ENCODE results near the gene USP11.
A peak's percentile ranks its signal among the peaks of the same experiment; 100 is the strongest.

The USP11 gene

DNA sequence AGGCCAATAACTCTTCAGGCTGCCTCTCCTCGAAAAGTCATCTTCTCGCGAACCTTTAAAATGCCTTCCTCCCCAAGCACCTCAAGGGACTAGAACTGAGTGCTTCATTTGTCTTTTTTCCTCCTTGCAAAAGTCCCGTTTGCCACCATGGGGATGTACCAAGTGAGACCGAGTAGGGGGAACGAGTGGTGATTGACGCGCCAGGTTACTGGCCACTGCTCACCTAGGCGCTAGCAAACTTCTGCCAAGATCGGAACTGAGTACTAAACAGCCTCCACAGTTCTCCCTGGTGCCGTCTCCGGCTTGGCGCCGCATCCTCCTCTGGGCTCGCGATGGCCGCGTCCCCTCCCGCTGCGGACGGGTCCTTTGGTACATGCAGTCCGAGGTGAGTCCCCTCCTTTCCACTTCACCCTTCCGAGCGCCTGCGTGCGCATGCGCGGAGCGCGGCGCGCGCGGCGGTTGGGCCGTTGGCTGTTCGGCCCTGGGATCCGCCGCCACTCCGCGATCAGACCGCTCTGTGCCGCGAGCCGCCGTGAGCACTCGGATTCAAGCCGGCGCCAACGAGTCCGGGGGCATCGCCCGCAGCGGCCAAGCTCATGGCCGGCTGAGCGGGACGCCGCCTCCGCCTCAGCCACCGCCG, 14.4 kb upstream of the USP11 start, which contains the start of gene CDK16:
TSS of gene CDK16 (plus strand) at position 402 of the 640 bp plus-strand sequence. CDS start 4,877 bp downstream, outside the sequence.
- H3K27ac ChIP-seq, result peak within 1 kb of the TSS; percentile 97
- H3K36me3 ChIP-seq (ENCODE audit: insufficient read depth, low read length), result peaks cover 50% of the 10 kb centered on the region
- TF ChIP-seq POLR2AphosphoS5 (IDR thresholded peaks at IDR 0.05; ENCODE audit: borderline replicate concordance, low read depth, low read length), result peak; percentile 71
- TF ChIP-seq FOXP2 (optimal IDR thresholded peaks at IDR 0.05; ENCODE audit: control extremely low read depth, extremely low read length, insufficient read depth), result no peak
- no peak for TF ChIP-seq EZH2 (IDR thresholded peaks at IDR 0.05)

DNA sequence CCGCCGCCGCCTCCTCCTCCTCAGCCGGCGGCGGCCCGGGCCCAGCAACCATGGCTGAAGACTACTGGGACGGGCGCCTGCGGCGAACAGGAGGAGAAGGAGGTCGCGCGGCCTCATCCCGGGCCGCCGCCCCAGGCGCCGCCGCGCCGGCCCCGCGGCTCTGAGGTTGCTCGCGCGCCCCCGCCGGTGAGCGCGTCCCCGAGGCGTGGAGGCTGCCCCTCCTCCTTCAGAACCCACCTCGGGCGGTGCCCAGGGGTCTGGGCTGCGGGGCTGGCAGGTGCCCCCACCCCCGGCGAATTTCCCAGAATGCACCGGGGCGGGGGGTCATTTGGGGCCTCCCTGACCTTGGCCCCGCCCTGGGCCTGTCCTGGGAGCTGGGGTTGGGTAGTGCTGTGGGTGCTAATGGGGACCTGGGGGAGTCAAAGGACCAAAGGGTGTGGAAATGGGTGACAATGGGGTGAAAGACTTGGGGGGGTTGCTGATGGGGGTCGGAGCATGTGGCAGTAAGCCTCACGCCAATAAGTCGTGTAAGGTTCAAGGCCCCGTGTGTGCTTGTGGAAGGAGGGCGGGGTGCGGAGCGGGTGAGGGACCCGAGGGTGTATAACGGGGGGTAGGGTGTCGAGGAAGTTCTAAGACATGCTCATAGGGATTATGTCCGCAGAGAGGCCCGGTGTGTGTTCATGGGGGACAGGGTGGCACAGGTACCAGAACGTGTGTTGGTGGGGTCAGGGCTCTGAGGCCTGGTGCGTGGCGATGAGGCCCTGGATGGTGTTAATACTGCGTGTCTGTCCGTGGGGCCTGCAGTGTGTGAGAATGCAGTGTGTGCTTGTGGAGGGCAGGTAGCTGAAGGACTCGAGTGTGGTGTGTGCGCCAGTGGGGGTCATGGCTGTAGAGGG, 13.6 kb upstream of the USP11 start:
- Histone ChIP-seq H3K9ac (ENCODE audit: insufficient read length) (peak overlapping the region; percentile 98), H3K27ac (peak overlapping the region; percentile 97), H3K4me3 (peak overlapping the region; percentile 91), H3K9me3 (ENCODE audit: low read depth, low read length) (no peaks in the 10 kb centered on the region), H3K36me3 (ENCODE audit: insufficient read depth, low read length) (peaks cover 51% of the 10 kb centered on the region)
- no peak for DNase-seq (ENCODE audit: low read depth, low spot score)
- no peak for TF ChIP-seq FOXP2 (optimal IDR thresholded peaks at IDR 0.05; ENCODE audit: control extremely low read depth, extremely low read length, insufficient read depth)
- TF ChIP-seq POLR2AphosphoS5 (IDR thresholded peaks at IDR 0.05; ENCODE audit: borderline replicate concordance, low read depth, low read length), result no peak
- no peak for TF ChIP-seq EZH2 (IDR thresholded peaks at IDR 0.05)

More for the DNA sequence above, 14.4 kb upstream of the USP11 start, which contains the start of gene CDK16:
- Histone ChIP-seq H3K9ac (ENCODE audit: insufficient read length) (peak within 1 kb of the TSS; percentile 98), H3K9me3 (ENCODE audit: low read depth, low read length) (no peaks in the 10 kb centered on the region), H3K4me3 (peak within 1 kb of the TSS; percentile 91)
- peak; percentile 24 for DNase-seq (ENCODE audit: low read depth, low spot score)

DNA sequence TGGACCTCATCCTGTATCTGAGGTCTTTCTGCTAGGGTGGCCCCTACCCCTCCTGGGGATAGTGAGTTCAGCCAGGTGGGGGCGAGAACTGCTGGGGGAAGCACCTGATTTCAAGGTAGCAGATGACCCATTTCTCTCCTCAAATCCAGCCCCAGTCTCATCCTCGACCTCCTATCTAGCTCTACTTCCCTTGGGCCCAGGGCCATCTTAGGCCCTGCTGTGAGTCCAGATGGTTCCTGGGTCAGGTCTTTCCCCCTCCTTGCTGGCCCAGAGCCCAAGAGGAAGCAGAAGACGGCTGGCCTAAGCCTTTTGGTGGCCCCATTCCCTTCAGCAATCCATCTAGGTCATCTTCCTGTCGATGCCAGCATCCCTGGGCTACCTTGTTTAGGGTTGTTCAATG, 11.1 kb upstream of the USP11 start:
- no peak for DNase-seq (ENCODE audit: low read depth, low spot score)
- Histone ChIP-seq H3K9ac (ENCODE audit: insufficient read length) (no peak overlapping the region), H3K4me3 (no peak overlapping the region), H3K27ac (no peak overlapping the region), H3K9me3 (ENCODE audit: low read depth, low read length) (no peaks in the 10 kb centered on the region), H3K36me3 (ENCODE audit: insufficient read depth, low read length) (peaks cover 51% of the 10 kb centered on the region; the same call in 1 of the 2 replicates)
- TF ChIP-seq FOXP2 (optimal IDR thresholded peaks at IDR 0.05; ENCODE audit: control extremely low read depth, extremely low read length, insufficient read depth) (no peak), POLR2AphosphoS5 (IDR thresholded peaks at IDR 0.05; ENCODE audit: borderline replicate concordance, low read depth, low read length) (no peak), EZH2 (IDR thresholded peaks at IDR 0.05) (no peak)

DNA sequence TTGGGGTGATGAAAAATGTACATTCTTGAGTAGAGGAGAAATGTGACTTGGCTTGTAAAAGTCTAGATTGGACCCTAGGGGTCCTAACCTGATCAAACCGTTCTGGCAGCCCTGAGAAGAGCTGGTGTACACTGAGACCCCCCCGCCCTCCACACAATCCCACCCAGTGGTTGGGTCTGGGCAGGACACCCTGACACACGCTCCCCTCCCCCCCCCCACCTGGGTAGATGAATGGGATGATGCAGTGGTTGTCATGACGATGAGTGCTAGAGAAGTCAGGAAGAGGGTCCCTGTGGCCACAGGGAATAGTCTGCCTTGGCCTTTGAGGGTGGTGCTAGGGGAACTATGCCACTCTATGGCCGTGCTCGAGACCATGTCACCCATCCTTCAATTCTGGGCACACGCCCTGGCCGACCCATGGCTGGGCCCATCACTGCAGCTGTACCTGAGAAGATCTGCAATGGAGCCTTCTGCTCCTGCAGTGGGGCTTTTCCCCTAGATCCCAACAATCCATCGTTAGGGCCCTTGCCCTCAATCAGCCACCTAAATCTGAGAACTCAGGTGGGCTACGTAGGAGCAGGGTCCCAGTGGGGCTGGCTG, 10.0 kb upstream of the USP11 start:
- no peaks in the 10 kb centered on the region for H3K9me3 ChIP-seq (ENCODE audit: low read depth, low read length)
- H3K36me3 ChIP-seq (ENCODE audit: insufficient read depth, low read length), result peaks cover 58% of the 10 kb centered on the region; the same call in 1 of the 2 replicates
- no peak overlapping the region for H3K27ac ChIP-seq

DNA sequence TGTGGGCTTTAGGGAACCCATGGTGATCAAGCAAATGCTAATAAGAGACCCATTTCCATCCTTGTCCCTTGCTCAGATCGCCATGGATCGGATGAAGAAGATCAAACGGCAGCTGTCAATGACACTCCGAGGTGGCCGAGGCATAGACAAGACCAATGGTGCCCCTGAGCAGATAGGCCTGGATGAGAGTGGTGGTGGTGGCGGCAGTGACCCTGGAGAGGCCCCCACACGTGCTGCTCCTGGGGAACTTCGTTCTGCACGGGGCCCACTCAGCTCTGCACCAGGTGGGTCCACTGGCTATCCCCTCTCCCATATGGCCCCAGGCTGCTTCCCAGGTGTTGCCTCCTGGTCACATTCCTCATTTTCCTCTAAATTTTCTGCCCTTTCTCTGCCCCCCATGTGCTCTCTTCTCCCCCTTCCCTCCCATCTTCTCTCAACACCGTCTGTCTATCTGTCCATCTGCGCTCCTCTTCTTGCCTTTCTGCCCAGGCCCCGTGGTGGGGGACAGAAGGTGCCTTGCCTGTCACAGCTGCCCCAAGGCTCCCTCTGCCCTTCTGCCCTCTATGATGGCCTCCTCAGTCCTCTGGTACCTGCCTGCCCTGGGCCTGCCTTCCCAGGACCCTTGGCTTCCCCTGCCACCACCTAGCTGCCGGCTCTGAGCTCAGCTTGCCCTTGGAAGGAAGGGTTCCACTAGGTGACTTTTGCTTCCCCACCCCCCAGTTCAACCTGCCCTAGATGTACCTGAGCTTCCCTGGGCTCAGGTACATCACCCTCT, 9.1 kb upstream of the USP11 start:
- H3K4me3 ChIP-seq, result no peak overlapping the region
- no peak overlapping the region for H3K9ac ChIP-seq (ENCODE audit: insufficient read length)
- H3K27ac ChIP-seq, result no peak overlapping the region
- no peak for DNase-seq (ENCODE audit: low read depth, low spot score)
- no peaks in the 10 kb centered on the region for H3K9me3 ChIP-seq (ENCODE audit: low read depth, low read length)
- peaks cover 63% of the 10 kb centered on the region; the same call in 1 of the 2 replicates for H3K36me3 ChIP-seq (ENCODE audit: insufficient read depth, low read length)
- TF ChIP-seq EZH2 (IDR thresholded peaks at IDR 0.05) (no peak), FOXP2 (optimal IDR thresholded peaks at IDR 0.05; ENCODE audit: control extremely low read depth, extremely low read length, insufficient read depth) (no peak), POLR2AphosphoS5 (IDR thresholded peaks at IDR 0.05; ENCODE audit: borderline replicate concordance, low read depth, low read length) (no peak)

More for the DNA sequence above, 10.0 kb upstream of the USP11 start:
- Histone ChIP-seq H3K4me3 (no peak overlapping the region), H3K9ac (ENCODE audit: insufficient read length) (no peak overlapping the region)
- no peak for DNase-seq (ENCODE audit: low read depth, low spot score)
- TF ChIP-seq POLR2AphosphoS5 (IDR thresholded peaks at IDR 0.05; ENCODE audit: borderline replicate concordance, low read depth, low read length), result no peak
- TF ChIP-seq FOXP2 (optimal IDR thresholded peaks at IDR 0.05; ENCODE audit: control extremely low read depth, extremely low read length, insufficient read depth), result no peak
- no peak for TF ChIP-seq EZH2 (IDR thresholded peaks at IDR 0.05)

DNA sequence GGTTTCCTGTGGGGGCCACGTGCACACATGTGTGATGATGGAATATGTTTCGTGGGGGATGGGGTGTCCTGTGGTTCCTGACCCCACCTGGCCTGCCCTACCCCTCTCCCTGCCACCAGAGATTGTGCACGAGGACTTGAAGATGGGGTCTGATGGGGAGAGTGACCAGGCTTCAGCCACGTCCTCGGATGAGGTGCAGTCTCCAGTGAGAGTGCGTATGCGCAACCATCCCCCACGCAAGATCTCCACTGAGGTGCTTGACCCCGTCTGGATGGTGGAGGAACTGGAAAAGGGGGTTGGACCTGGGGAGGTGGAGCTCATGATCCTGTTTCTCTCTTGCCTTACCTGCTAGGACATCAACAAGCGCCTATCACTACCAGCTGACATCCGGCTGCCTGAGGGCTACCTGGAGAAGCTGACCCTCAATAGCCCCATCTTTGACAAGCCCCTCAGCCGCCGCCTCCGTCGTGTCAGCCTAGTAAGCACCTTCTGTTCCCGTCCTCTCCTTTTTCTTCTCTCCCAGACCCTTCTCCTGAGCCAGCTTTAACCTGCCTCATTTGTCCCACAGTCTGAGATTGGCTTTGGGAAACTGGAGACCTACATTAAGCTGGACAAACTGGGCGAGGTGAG, 8.4 kb upstream of the USP11 start:
- DNase-seq (ENCODE audit: low read depth, low spot score), result no peak
- Histone ChIP-seq H3K4me3 (no peak overlapping the region), H3K27ac (no peak overlapping the region), H3K9me3 (ENCODE audit: low read depth, low read length) (no peaks in the 10 kb centered on the region), H3K36me3 (ENCODE audit: insufficient read depth, low read length) (peaks cover 68% of the 10 kb centered on the region; the same call in 1 of the 2 replicates), H3K9ac (ENCODE audit: insufficient read length) (no peak overlapping the region)
- no peak for TF ChIP-seq EZH2 (IDR thresholded peaks at IDR 0.05)
- TF ChIP-seq POLR2AphosphoS5 (IDR thresholded peaks at IDR 0.05; ENCODE audit: borderline replicate concordance, low read depth, low read length), result no peak
- TF ChIP-seq FOXP2 (optimal IDR thresholded peaks at IDR 0.05; ENCODE audit: control extremely low read depth, extremely low read length, insufficient read depth), result no peak

DNA sequence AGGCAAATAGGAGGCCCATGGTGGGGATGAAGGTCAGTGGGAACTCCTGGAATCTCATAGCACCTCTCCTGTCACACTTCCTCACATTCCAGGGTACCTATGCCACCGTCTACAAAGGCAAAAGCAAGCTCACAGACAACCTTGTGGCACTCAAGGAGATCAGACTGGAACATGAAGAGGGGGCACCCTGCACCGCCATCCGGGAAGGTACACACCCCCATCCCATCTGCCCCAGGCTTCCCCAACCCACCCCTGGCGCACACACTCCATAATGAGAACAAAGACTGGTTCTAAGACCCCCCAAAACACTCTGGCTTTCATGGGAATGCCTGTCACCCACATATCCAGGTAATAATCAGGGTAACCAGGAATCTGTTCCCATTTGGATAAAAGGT, 7.9 kb upstream of the USP11 start:
- Histone ChIP-seq H3K36me3 (ENCODE audit: insufficient read depth, low read length) (peaks cover 70% of the 10 kb centered on the region; the same call in 1 of the 2 replicates), H3K9ac (ENCODE audit: insufficient read length) (no peak overlapping the region), H3K4me3 (no peak overlapping the region), H3K27ac (no peak overlapping the region), H3K9me3 (ENCODE audit: low read depth, low read length) (no peaks in the 10 kb centered on the region)
- no peak for TF ChIP-seq POLR2AphosphoS5 (IDR thresholded peaks at IDR 0.05; ENCODE audit: borderline replicate concordance, low read depth, low read length)
- TF ChIP-seq EZH2 (IDR thresholded peaks at IDR 0.05), result no peak
- no peak for TF ChIP-seq FOXP2 (optimal IDR thresholded peaks at IDR 0.05; ENCODE audit: control extremely low read depth, extremely low read length, insufficient read depth)
- DNase-seq (ENCODE audit: low read depth, low spot score), result no peak

Measured in SK-N-MC (cell line).